Measurements from ENCODE around the gene DOCK11.

DOCK11 gene

DNA sequence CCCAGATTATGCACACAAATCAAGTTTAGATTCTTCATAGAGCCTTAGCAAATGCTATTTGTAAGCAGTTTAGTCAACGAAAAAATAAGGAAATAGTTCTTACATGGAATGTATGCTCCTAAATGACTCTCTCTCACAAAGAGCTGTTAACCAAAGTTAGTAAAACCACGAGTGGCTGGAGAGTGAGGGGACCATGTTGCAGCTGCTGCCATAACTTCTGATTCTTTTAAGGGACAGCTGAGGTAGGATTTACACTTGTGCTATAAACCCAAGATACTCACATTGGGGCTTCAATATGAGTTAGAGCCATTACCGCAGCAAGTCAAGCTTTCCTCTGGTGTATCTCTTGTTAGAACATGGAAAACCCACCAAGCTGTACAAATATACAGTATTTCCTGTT is 2.7 kb downstream of the DOCK11 start:
- Histone ChIP-seq H3K4me2 (ENCODE audit: low read length) (no peak overlapping the region), H3K4me3 (ENCODE audit: low read depth, low read length) (no peak overlapping the region), H2AFZ (no peak overlapping the region), H3K9ac (no peak overlapping the region), H3K27ac (no peak overlapping the region), H3K4me1 (no peaks in the 10 kb centered on the region), H3K9me3 (ENCODE audit: control insufficient read depth, low read length) (no peaks in the 10 kb centered on the region), H3K27me3 (ENCODE audit: control insufficient read depth, insufficient read depth, low read length) (no peaks in the 10 kb centered on the region), H3K79me2 (no peaks in the 10 kb centered on the region), H3K36me3 (ENCODE audit: control insufficient read depth, insufficient read depth, low read length) (no peaks in the 10 kb centered on the region)
- no peak for TF ChIP-seq CTCF (IDR thresholded peaks at IDR 0.05)

- Histone ChIP-seq H3K27ac (no peak overlapping the region), H3K9me3 (ENCODE audit: control insufficient read depth, low read length) (no peaks in the 10 kb centered on the region), H3K4me2 (ENCODE audit: low read length) (no peak overlapping the region), H2AFZ (no peak overlapping the region), H3K9ac (no peak overlapping the region), H3K36me3 (ENCODE audit: control insufficient read depth, insufficient read depth, low read length) (no peaks in the 10 kb centered on the region), H3K27me3 (ENCODE audit: control insufficient read depth, insufficient read depth, low read length) (no peaks in the 10 kb centered on the region), H3K79me2 (no peaks in the 10 kb centered on the region), H3K4me3 (ENCODE audit: low read depth, low read length) (no peak overlapping the region), H3K4me1 (no peaks in the 10 kb centered on the region)
- no peak for TF ChIP-seq CTCF (IDR thresholded peaks at IDR 0.05)
Observed at GRCh38 chrX:118498755-118499154, 3.1 kb downstream of the DOCK11 start.

GRCh38 chrX:118499295-118499694 is 3.7 kb downstream of the DOCK11 start:
- no peaks in the 10 kb centered on the region for H3K4me1 ChIP-seq
- H3K9me3 ChIP-seq (ENCODE audit: control insufficient read depth, low read length), result no peaks in the 10 kb centered on the region
- no peak overlapping the region for H3K27ac ChIP-seq
- H3K9ac ChIP-seq, result no peak overlapping the region
- H2AFZ ChIP-seq, result no peak overlapping the region
- H3K27me3 ChIP-seq (ENCODE audit: control insufficient read depth, insufficient read depth, low read length), result no peaks in the 10 kb centered on the region
- H3K4me3 ChIP-seq (ENCODE audit: low read depth, low read length), result no peak overlapping the region
- no peaks in the 10 kb centered on the region for H3K79me2 ChIP-seq
- H3K4me2 ChIP-seq (ENCODE audit: low read length), result no peak overlapping the region
- TF ChIP-seq CTCF (IDR thresholded peaks at IDR 0.05), result no peak
- H3K36me3 ChIP-seq (ENCODE audit: control insufficient read depth, insufficient read depth, low read length), result no peaks in the 10 kb centered on the region

DNA sequence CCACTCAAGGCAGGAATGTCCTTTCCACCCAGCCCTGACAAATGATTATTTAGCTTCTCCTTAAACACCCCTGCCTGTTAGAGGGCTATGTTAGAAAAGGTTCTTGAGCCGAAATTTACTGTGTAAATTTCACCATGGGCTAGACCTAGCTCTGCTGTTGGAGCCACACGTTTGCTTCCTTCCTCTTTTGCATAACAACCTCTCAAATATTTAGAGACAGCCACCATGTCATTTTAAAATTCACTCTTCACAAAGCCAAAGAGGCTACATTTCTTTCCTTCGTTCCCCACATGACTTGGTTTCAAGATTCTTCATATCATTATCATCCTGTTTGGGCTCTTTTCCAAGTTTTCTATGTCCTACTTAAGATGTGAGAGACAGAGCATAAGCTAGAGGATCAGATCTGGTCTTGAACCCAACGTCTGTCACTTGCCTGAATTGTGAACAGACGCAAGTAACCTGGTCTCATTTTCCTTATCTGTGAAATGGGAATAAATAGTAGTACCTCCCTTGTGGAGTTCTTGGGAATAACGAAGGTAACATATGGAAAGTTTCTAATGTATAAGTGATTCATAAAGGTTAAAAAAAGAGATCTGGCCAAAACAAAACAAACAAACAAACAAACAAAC is 6.7 kb downstream of the DOCK11 start:
- Histone ChIP-seq H3K27ac (no peak overlapping the region), H3K9ac (no peak overlapping the region), H3K79me2 (no peaks in the 10 kb centered on the region), H3K4me2 (ENCODE audit: low read length) (no peak overlapping the region), H3K27me3 (ENCODE audit: control insufficient read depth, insufficient read depth, low read length) (no peaks in the 10 kb centered on the region), H2AFZ (no peak overlapping the region), H3K4me1 (no peaks in the 10 kb centered on the region), H3K9me3 (ENCODE audit: control insufficient read depth, low read length) (no peaks in the 10 kb centered on the region), H3K36me3 (ENCODE audit: control insufficient read depth, insufficient read depth, low read length) (no peaks in the 10 kb centered on the region), H3K4me3 (ENCODE audit: low read depth, low read length) (no peak overlapping the region)
- TF ChIP-seq CTCF (IDR thresholded peaks at IDR 0.05), result no peak

Measured in parathyroid adenoma (tissue), 2 donors.